ENCODE data around the gene ANG.
"Not testable (repeated sequence)": the region's sequence is repeated elsewhere in the genome, so short reads cannot be mapped to it uniquely, and the experiment has no call there.

ANG gene

DNA sequence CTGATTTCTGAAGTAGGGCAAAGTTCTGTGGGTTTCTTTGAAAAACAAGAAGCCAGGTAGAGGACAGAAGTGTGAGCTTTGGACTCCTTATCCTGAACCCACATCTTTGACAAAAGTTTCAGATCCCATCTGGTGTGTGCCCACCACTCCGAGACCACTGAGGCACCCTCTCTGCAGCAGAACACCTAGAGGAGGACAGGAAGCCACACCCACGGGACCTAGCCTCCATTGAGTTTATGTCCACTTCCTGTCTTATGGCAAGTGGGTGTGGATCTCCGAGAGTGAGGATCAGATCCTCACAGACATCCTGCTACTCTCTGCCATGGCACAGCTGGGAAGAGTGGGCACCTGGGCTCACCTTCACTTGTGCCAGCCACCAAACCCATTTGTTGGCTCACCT, 30.3 kb upstream of the ANG start:
- H3K4me3 ChIP-seq (ENCODE audit: low read length in 2 of 2) = no peak overlapping the region
- no peak overlapping the region for H3K9ac ChIP-seq (ENCODE audit: low read length in 2 of 2)
- H3K27me3 ChIP-seq (ENCODE audit: control insufficient read depth in 1 of 2, insufficient read depth in 2 of 2, low read length in 2 of 2) = peaks cover 68 to 74% of the 10 kb centered on the region in 2 donors
- H3K9me3 ChIP-seq (ENCODE audit: control insufficient read depth in 2 of 2, low read length in 2 of 2) = no peaks in the 10 kb centered on the region
- no peaks in the 10 kb centered on the region for H3K36me3 ChIP-seq (ENCODE audit: control insufficient read depth in 2 of 2, insufficient read depth in 2 of 2, low read length in 2 of 2)
- no peak overlapping the region for H3K27ac ChIP-seq (ENCODE audit: low read length)
- peaks cover under 1% of the 10 kb centered on the region for H3K4me1 ChIP-seq (ENCODE audit: control insufficient read depth, insufficient read depth, low read length)

DNA sequence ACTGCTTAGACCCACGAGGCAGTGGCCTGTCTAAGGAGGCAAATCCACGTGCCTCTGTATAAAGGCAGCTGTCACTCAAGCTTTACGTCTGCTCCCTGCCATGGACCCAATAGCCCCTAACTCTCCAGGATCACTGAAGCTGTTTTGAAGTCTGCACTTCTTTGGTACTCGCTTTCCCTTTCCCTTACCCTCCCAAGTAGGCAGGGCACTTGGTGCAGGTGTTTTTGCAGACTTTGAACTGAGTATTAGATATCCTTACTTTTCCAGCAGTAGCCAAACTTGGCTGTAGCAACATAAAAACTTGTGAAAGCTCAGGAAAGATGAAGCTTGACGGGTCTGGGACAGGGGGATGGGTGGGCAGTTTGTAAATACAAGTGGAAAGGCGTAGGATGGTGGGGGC, 29.2 kb upstream of the ANG start:
- Histone ChIP-seq H3K4me3 (ENCODE audit: low read length in 2 of 2) (no peak overlapping the region), H3K9me3 (ENCODE audit: control insufficient read depth in 2 of 2, low read length in 2 of 2) (no peaks in the 10 kb centered on the region), H3K9ac (ENCODE audit: low read length in 2 of 2) (no peak overlapping the region), H3K4me1 (ENCODE audit: control insufficient read depth, insufficient read depth, low read length) (peaks cover 4% of the 10 kb centered on the region), H3K27ac (ENCODE audit: low read length) (no peak overlapping the region), H3K27me3 (ENCODE audit: control insufficient read depth in 1 of 2, insufficient read depth in 2 of 2, low read length in 2 of 2) (peaks cover 66 to 78% of the 10 kb centered on the region in 2 donors), H3K36me3 (ENCODE audit: control insufficient read depth in 2 of 2, insufficient read depth in 2 of 2, low read length in 2 of 2) (no peaks in the 10 kb centered on the region)

DNA sequence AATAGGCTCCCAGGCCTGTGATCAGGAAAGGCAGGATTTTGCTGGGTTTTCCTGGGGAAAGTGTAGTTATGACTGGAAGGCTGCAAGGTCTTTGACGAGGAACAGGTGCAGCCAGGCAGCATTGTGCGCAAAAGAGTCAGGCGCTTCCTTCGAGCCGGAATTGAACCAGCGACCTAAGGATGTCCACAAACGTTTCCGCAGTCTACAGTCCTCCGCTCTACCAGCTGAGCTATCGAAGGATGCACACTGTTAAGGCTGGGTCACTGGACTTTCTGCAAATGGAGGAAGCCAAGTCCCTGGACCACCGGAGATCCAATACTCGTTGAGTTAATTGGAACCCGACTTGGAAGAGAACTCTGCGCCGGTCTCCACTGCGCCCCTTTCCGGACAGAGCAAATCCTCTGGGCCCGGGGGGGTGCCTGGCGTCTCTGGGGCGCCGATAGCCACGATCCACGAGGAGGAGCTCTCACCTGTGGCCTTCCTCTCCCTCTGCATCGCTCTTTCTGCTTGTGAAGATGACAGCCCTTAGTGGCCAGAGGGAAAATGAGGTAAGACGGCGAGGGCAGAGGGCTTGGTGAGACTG, 28.7 kb upstream of the ANG start:
- Histone ChIP-seq H3K4me3 (ENCODE audit: low read length in 2 of 2) (no peak overlapping the region), H3K27me3 (ENCODE audit: control insufficient read depth in 1 of 2, insufficient read depth in 2 of 2, low read length in 2 of 2) (peaks cover 66 to 78% of the 10 kb centered on the region in 2 donors), H3K36me3 (ENCODE audit: control insufficient read depth in 2 of 2, insufficient read depth in 2 of 2, low read length in 2 of 2) (no peaks in the 10 kb centered on the region), H3K4me1 (ENCODE audit: control insufficient read depth, insufficient read depth, low read length) (peaks cover 4% of the 10 kb centered on the region), H3K9me3 (ENCODE audit: control insufficient read depth in 2 of 2, low read length in 2 of 2) (no peaks in the 10 kb centered on the region), H3K9ac (ENCODE audit: low read length in 2 of 2) (no peak overlapping the region), H3K27ac (ENCODE audit: low read length) (no peak overlapping the region)

DNA sequence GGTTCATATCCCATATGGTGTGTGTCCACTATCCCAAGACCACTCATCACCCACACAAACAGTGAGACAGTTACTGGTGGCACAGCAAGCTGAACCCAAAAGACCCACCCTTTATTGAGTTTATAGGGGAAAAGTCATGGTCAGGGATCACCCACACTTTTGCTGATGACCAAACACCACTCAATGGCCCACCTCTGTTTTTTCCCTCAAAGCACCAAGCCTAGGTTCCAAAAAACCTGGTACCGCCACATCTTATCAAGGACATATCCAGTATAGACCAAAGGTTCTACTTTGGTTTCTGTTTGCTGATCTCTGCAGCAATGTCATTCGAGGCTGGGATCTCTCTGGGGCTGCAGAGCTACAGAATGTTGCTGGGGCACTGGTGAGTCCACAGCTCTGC, 27.4 kb upstream of the ANG start:
- H3K4me3 ChIP-seq (ENCODE audit: low read length in 2 of 2) = no peak overlapping the region
- H3K9me3 ChIP-seq (ENCODE audit: control insufficient read depth in 2 of 2, low read length in 2 of 2) = no peaks in the 10 kb centered on the region
- H3K4me1 ChIP-seq (ENCODE audit: control insufficient read depth, insufficient read depth, low read length) = peaks cover 4% of the 10 kb centered on the region
- no peak overlapping the region for H3K9ac ChIP-seq (ENCODE audit: low read length in 2 of 2)
- no peak overlapping the region for H3K27ac ChIP-seq (ENCODE audit: low read length)
- H3K36me3 ChIP-seq (ENCODE audit: control insufficient read depth in 2 of 2, insufficient read depth in 2 of 2, low read length in 2 of 2) = no peaks in the 10 kb centered on the region
- peaks cover 57 to 71% of the 10 kb centered on the region in 2 donors for H3K27me3 ChIP-seq (ENCODE audit: control insufficient read depth in 1 of 2, insufficient read depth in 2 of 2, low read length in 2 of 2)

DNA sequence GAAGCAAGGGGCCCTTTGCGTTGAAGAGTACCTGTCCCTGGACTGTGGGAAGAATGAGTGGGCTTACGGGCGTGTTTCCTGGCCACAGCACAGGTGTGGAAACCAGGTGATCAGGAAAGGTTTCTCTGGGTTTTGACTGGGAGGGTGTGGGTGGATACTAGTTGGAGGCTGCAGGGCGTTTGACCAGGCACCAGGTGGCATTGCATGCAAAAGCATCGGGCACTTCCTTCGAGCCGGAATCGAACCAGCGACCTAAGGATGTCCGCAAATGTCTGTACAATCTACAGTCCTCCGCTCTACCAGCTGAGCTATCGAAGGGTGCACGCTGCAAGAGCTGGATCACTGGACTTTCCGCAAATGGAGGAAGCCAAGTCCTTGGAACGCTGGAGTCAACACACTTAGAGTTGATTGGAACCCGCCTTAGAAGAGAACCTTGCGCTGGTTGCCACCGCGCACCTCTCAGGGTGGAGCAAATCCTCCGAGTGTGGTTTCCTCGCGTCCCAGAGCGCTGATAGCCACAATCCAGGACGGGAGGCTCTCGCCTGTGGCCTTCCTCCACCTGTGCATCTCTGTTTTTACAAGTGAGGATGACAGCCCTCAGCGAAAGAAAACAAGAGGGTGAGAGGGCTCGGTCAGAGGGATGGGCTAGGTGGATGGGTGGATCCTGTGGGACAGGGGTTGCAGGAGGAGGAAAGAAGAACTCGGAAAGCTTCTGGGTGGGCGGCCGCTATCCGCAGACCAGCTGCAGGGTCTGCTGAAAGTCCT, 25.4 kb upstream of the ANG start:
- Histone ChIP-seq H3K27ac (ENCODE audit: low read length) (no peak overlapping the region), H3K9ac (ENCODE audit: low read length in 2 of 2) (no peak overlapping the region), H3K4me1 (ENCODE audit: control insufficient read depth, insufficient read depth, low read length) (peaks cover 4% of the 10 kb centered on the region), H3K9me3 (ENCODE audit: control insufficient read depth in 2 of 2, low read length in 2 of 2) (no peaks in the 10 kb centered on the region), H3K27me3 (ENCODE audit: control insufficient read depth in 1 of 2, insufficient read depth in 2 of 2, low read length in 2 of 2) (peaks cover 48 to 60% of the 10 kb centered on the region in 2 donors), H3K36me3 (ENCODE audit: control insufficient read depth in 2 of 2, insufficient read depth in 2 of 2, low read length in 2 of 2) (no peaks in the 10 kb centered on the region), H3K4me3 (ENCODE audit: low read length in 2 of 2) (peak overlapping the region in 1 of 2 donors; percentile 60)

DNA sequence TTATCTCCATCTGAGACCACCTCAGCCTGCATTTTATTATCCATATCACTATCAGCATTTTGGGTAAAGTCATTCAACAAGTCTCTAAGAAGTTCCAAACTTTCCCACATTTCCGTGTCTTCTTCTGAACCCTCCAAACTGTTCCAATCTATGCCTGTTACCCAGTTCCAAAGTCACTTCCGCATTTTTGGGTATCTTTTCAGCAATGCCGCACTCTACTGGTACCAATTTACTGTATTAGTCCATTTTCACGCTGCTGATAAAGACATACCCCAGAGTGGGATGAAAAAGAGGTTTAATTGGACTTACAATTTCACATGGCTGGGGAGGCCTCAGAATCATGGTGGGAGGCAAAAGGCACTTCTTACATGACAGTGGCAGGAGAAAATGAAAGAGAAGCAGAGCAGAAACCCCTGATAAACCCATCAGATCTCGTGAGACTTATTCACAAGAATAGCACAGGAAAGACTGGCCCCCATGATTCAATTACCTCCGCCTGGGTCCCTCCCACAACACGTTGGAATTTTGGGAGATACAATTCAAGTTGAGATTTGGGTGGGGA, 22.1 kb upstream of the ANG start:
- not testable (repeated sequence) for H3K36me3 ChIP-seq (ENCODE audit: control insufficient read depth in 2 of 2, insufficient read depth in 2 of 2, low read length in 2 of 2); H3K9me3 ChIP-seq (ENCODE audit: control insufficient read depth in 2 of 2, low read length in 2 of 2); H3K4me1 ChIP-seq (ENCODE audit: control insufficient read depth, insufficient read depth, low read length); H3K9ac ChIP-seq (ENCODE audit: low read length in 2 of 2); H3K4me3 ChIP-seq (ENCODE audit: low read length in 2 of 2); H3K27ac ChIP-seq (ENCODE audit: low read length)
- H3K27me3 ChIP-seq (ENCODE audit: control insufficient read depth in 1 of 2, insufficient read depth in 2 of 2, low read length in 2 of 2) = peaks cover 32 to 34% of the 10 kb centered on the region in 2 donors

DNA sequence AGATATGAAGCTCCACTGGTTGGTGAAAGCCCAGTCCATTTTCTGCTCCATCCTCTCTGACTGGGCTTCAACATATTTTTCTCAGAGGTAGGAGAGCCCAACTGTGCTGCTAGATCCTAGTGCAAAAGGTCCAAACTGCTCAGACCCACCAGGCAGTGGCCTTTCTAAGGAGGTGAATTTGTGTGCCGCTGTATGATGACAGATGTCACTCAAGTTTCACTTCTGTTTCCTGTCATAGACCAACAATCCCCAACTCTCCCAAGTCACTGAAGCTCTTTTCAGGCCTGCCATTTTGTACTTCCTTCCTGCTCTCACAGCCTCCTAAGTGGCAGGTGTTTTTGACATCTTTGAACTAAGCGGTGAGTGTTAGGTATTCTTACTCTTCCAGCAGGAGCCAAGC, 20.6 kb upstream of the ANG start:
- Histone ChIP-seq H3K36me3 (ENCODE audit: control insufficient read depth in 2 of 2, insufficient read depth in 2 of 2, low read length in 2 of 2) (no peaks in the 10 kb centered on the region), H3K9me3 (ENCODE audit: control insufficient read depth in 2 of 2, low read length in 2 of 2) (no peaks in the 10 kb centered on the region), H3K4me3 (ENCODE audit: low read length in 2 of 2) (no peak overlapping the region), H3K9ac (ENCODE audit: low read length in 2 of 2) (no peak overlapping the region), H3K4me1 (ENCODE audit: control insufficient read depth, insufficient read depth, low read length) (peaks cover 4% of the 10 kb centered on the region), H3K27me3 (ENCODE audit: control insufficient read depth in 1 of 2, insufficient read depth in 2 of 2, low read length in 2 of 2) (peaks cover 19 to 25% of the 10 kb centered on the region in 2 donors), H3K27ac (ENCODE audit: low read length) (no peak overlapping the region)

DNA sequence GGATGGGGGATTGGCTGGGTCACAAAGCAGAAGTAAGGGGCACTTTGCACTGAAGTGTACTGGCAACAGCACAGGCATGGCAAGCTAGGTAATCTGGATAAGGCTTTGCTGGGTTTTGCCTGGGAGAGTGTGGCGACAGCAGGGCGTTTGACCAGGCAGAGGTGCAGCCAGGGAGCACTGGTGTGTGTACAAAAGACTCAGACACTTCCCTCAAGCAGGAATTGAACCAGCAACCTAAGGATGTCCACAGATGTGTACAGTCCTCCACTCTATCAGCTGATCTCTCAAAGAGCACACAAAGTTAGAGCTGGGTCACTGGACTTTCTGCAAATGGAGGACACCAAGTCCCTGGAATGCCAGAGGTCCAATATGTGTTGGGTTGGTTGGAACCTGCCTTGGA, 19.6 kb upstream of the ANG start:
- Histone ChIP-seq H3K27ac (ENCODE audit: low read length) (no peak overlapping the region), H3K4me1 (ENCODE audit: control insufficient read depth, insufficient read depth, low read length) (no peaks in the 10 kb centered on the region), H3K36me3 (ENCODE audit: control insufficient read depth in 2 of 2, insufficient read depth in 2 of 2, low read length in 2 of 2) (no peaks in the 10 kb centered on the region), H3K27me3 (ENCODE audit: control insufficient read depth in 1 of 2, insufficient read depth in 2 of 2, low read length in 2 of 2) (peaks cover 10 to 18% of the 10 kb centered on the region in 2 donors), H3K9me3 (ENCODE audit: control insufficient read depth in 2 of 2, low read length in 2 of 2) (no peaks in the 10 kb centered on the region), H3K9ac (ENCODE audit: low read length in 2 of 2) (no peak overlapping the region), H3K4me3 (ENCODE audit: low read length in 2 of 2) (no peak overlapping the region)

DNA sequence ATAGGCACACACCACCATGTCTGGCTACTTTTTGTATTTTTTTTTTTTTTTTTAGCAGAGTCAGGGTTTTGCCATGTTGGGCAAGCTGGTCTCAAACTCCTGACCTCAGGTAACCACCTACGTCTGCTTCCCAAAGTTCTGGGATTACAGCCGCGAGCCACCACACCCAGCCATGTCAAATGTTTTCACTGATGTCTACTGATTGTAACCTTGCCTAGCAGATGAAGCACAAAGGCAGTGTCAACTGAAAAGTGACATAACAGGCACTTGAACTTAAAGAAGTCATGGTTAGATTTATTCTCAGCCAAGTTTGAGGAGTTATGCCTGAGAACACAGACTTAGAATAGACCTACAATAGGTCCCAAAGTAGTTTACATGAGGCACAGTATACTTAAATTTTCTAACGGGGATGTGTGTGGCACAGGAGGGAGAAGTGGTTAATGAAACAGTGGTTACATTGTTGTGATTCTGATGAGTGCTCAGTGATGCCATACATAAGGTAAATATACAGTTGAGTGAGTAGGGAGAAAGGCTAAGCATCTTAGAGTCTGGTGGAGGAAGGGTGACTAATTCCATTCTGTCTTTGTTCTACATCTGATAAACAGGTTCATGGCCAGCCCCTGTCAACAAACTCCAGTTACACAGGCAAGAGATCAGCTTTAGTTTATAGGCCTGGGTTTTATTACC, 16.8 kb upstream of the ANG start:
- no peaks in the 10 kb centered on the region for H3K9me3 ChIP-seq (ENCODE audit: control insufficient read depth in 2 of 2, low read length in 2 of 2)
- no peak overlapping the region for H3K27ac ChIP-seq (ENCODE audit: low read length)
- H3K9ac ChIP-seq (ENCODE audit: low read length in 2 of 2) = no peak overlapping the region
- peaks cover 10 to 11% of the 10 kb centered on the region in 2 donors for H3K27me3 ChIP-seq (ENCODE audit: control insufficient read depth in 1 of 2, insufficient read depth in 2 of 2, low read length in 2 of 2)
- H3K4me3 ChIP-seq (ENCODE audit: low read length in 2 of 2) = no peak overlapping the region
- no peaks in the 10 kb centered on the region for H3K36me3 ChIP-seq (ENCODE audit: control insufficient read depth in 2 of 2, insufficient read depth in 2 of 2, low read length in 2 of 2)
- no peaks in the 10 kb centered on the region for H3K4me1 ChIP-seq (ENCODE audit: control insufficient read depth, insufficient read depth, low read length)

DNA sequence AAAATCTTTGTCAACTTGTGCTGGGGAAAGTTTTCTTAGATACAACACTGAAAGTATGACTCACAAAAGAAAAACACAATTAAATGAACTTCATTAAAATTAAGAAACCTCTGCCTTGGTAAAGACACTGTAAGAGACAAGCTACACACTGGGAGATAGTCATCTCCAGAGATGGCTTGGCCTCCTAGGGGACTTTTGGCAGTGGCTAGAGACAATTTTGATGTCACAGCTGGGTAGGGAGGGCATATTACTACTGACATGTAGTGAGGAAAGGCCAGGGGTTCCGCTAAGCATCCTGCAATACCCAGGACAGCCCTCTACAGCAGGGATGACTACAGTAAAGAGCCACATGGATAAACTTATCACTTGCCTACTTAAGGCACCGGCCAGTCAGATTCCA, 12.9 kb upstream of the ANG start:
- Histone ChIP-seq H3K36me3 (ENCODE audit: control insufficient read depth in 2 of 2, insufficient read depth in 2 of 2, low read length in 2 of 2) (no peaks in the 10 kb centered on the region), H3K4me1 (ENCODE audit: control insufficient read depth, insufficient read depth, low read length) (peaks cover 6% of the 10 kb centered on the region), H3K27ac (ENCODE audit: low read length) (no peak overlapping the region), H3K27me3 (ENCODE audit: control insufficient read depth in 1 of 2, insufficient read depth in 2 of 2, low read length in 2 of 2) (peaks cover 0 to 3% of the 10 kb centered on the region in 2 donors), H3K9ac (ENCODE audit: low read length in 2 of 2) (no peak overlapping the region), H3K9me3 (ENCODE audit: control insufficient read depth in 2 of 2, low read length in 2 of 2) (no peaks in the 10 kb centered on the region), H3K4me3 (ENCODE audit: low read length in 2 of 2) (no peak overlapping the region)

All from stomach smooth muscle (tissue), 2 donors.